Spleen (tissue), 11 donors: ENCODE measurements around the gene ZNF467. TPM values are rescaled to one million over a fixed set of nuclear protein-coding genes. Genes with fewer than 3 reads are reported as not detected.

Source experiments
- DNase-seq: peaks from one replicate; pipeline ENCODE4 v3.0.0-alpha.2; 2020
- H3K27ac ChIP-seq, 8 donors: fragments of 200-600 bp; sonication (generic) in 7 of 8; 1 replicate in 4 of 8; 2 replicates in 4 of 8; pipeline versions ENCODE4 v1.5.0 to v1.8.0; 2016 to 2021; ENCODE audit warnings: inconsistent platforms in 4 of 8, mild to moderate bottlenecking in 4 of 8, moderate library complexity in 1 of 8
- H3K27me3 ChIP-seq, 7 donors: fragments of 200-600 bp; sonication (generic) in 6 of 7; replicated peaks in 1 of 7; 1 replicate in 4 of 7; 2 replicates in 3 of 7; pipeline versions ENCODE4 v1.5.0 to v1.8.0; 2016 to 2021; ENCODE audit warnings: inconsistent platforms in 3 of 7, mild to moderate bottlenecking in 1 of 7
- H3K36me3 ChIP-seq, 6 donors: fragments of 200-600 bp; sonication (generic) in 5 of 6; 1 replicate in 4 of 6; 2 replicates in 2 of 6; pipeline versions ENCODE4 v1.5.0 to v1.8.0; 2016 to 2021; ENCODE audit warnings: inconsistent platforms in 2 of 6
- H3K4me1 ChIP-seq, 6 donors: fragments of 200-600 bp; sonication (generic) in 5 of 6; 1 replicate in 3 of 6; 2 replicates in 3 of 6; pipeline versions ENCODE4 v1.5.0 to v1.8.0; 2016 to 2021; ENCODE audit warnings: inconsistent platforms in 3 of 6
- H3K4me3 ChIP-seq, 8 donors: fragments of 200-600 bp; sonication (generic) in 7 of 8; 1 replicate in 4 of 8; 2 replicates in 4 of 8; pipeline versions ENCODE4 v1.5.0 to v1.8.0; 2016 to 2021; ENCODE audit warnings: inconsistent platforms in 4 of 8, mild to moderate bottlenecking in 4 of 8, moderate library complexity in 2 of 8
- H3K9me3 ChIP-seq, 8 donors: fragments of 200-600 bp; sonication (generic) in 7 of 8; 1 replicate in 4 of 8; 2 replicates in 4 of 8; pipeline versions ENCODE4 v1.5.0 to v1.8.0; 2016 to 2021; ENCODE audit warnings: inconsistent platforms in 4 of 8
- POLR2A ChIP-seq, 3 donors: fragments of 450-650 bp; IDR thresholded peaks; one replicate each; pipeline ENCODE4 v1.5.1; 2017; ENCODE audit warnings: antibody characterized with exemption in 3 of 3, mild to moderate bottlenecking in 1 of 3
- POLR2AphosphoS5 ChIP-seq, 3 donors: sonication (generic); formaldehyde crosslinking; IDR thresholded peaks; one replicate each; pipeline ENCODE4 v1.5.1; 2017; ENCODE audit warnings: antibody characterized with exemption in 3 of 3
- WGBS, 5 donors: extraction: QIAGEN DNeasy Blood & Tissue Kit in 3 of 5; methylation state at CpG; one replicate each; pipeline versions ENCODE4 v1.1.5 to v1.1.7; 2013 to 2018; 5-methylcytosine and 5-hydroxymethylcytosine counted together
- intact Hi-C: fragments of 100-400 bp; cut with DNase I; formaldehyde crosslinking; loops from one replicate; pipeline ENCODE4 v1.15.0; 2023; ENCODE audit warnings: low total_unique reads
- polyA plus RNA-seq, 3 donors: library from polyadenylated mRNA; stranded (reverse); fragments of 200-250 nt; gene quantifications; one replicate each; pipeline ENCODE4 v1.2.1, GENCODE V29; 2013
- total RNA-seq, 7 donors: library from RNA; depleted of rRNA in 3 of 7; stranded (reverse); fragments of >200 nt in 3 of 7; fragmentation: NEBNext Ultra II Directional in 4 of 7; extraction: Animal tissue kit (Norgen Biotek cat#: 25700) in 4 of 7; gene quantifications; one replicate each; pipeline versions ENCODE4 v1.1.0 to v1.2.1, GENCODE V29; 2016 to 2021
- TF ChIP-seq, protein P1 (sequence below), 11 experiments: fragments of 200-600 bp in 7 of 11; fragments of 450-650 bp in 4 of 11; sonication (generic) in 4 of 11; IDR thresholded peaks in 8 of 11; conservative IDR thresholded peaks in 3 of 11; 1 replicate in 7 of 11; 2 replicates in 4 of 11; pipeline versions ENCODE4 v1.4.0 to v1.8.0; 2016 to 2021; ENCODE audit warnings: antibody characterized with exemption in 11 of 11, inconsistent platforms in 4 of 11, mild to moderate bottlenecking in 1 of 11
- donor health status: healthy with polysubstance abuse.
- donor health status: DM: no; HTN: no; CAD: no; lungs with moderate emphysema.
- donor health status: DM: no; HTN: no; CAD: no.
- donor health status: Bipolar disorder and iron deficiency.
- donor health status: healthy.
- donor health status: DM: no; HTN: no; CAD: no.
- donor health status: DM: yes; HTN: yes; CAD: no.

The ZNF467 gene
- total and polyA plus RNA-seq, 10 donors = 6.0 to 48.5 (median 31.3) TPM

DNA sequence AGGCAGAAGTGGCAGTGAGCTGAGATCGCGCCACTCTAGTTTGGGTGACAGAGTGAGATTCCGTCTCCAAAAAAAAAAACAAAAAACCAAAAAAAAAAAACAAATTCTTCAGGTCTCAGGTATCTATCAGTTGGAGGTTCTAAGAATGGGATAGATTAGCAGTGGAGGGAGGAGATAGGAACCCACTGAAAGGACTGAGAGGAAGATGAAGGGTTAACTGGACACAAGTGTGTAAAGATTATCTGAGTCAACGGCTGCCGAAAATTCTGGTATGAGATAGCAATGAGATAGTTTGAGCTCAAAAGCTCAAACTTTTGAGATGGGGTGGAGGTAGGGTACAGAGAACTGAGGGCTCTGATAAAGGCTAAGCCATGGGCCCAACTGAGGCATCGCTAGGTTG lies 12.8 kb downstream of the ZNF467 start:
- no peak overlapping the region for H3K27ac ChIP-seq
- H3K4me3 ChIP-seq = no peak overlapping the region
- peaks cover 0 to 22% (median 12%) of the 10 kb centered on the region in 6 donors for H3K36me3 ChIP-seq
- TF ChIP-seq POLR2A (IDR thresholded peaks at IDR 0.05) = no peak
- TF ChIP-seq POLR2AphosphoS5 (IDR thresholded peaks at IDR 0.05) = no peak
- TF ChIP-seq, protein P1, sequence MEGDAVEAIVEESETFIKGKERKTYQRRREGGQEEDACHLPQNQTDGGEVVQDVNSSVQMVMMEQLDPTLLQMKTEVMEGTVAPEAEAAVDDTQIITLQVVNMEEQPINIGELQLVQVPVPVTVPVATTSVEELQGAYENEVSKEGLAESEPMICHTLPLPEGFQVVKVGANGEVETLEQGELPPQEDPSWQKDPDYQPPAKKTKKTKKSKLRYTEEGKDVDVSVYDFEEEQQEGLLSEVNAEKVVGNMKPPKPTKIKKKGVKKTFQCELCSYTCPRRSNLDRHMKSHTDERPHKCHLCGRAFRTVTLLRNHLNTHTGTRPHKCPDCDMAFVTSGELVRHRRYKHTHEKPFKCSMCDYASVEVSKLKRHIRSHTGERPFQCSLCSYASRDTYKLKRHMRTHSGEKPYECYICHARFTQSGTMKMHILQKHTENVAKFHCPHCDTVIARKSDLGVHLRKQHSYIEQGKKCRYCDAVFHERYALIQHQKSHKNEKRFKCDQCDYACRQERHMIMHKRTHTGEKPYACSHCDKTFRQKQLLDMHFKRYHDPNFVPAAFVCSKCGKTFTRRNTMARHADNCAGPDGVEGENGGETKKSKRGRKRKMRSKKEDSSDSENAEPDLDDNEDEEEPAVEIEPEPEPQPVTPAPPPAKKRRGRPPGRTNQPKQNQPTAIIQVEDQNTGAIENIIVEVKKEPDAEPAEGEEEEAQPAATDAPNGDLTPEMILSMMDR (IDR thresholded peaks at IDR 0.05 in 8 of 11, conservative IDR thresholded peaks at IDR 0.05 in 3 of 11) = no peak
- no peak for DNase-seq
- intact Hi-C loops = no loop called here
- no peaks in the 10 kb centered on the region for H3K4me1 ChIP-seq
- H3K9me3 ChIP-seq = no peaks in the 10 kb centered on the region
- H3K27me3 ChIP-seq = no peaks in the 10 kb centered on the region
- 90 to 95% (median 91%) methylated on average over 6 of the region's 6 CpGs for WGBS, 5 donors

GRCh38 chr7:149759093-149759860 lies 14.1 kb downstream of the ZNF467 start:
- intact Hi-C loops = no loop called here
- TF ChIP-seq, protein P1 (IDR thresholded peaks at IDR 0.05 in 8 of 11, conservative IDR thresholded peaks at IDR 0.05 in 3 of 11) = no peak
- TF ChIP-seq POLR2A (IDR thresholded peaks at IDR 0.05) (no peak), POLR2AphosphoS5 (IDR thresholded peaks at IDR 0.05) (no peak)
- 83 to 88% (median 86%) methylated on average over 12 of the region's 12 CpGs for WGBS, 5 donors

GRCh38 chr7:149753375-149754233 lies 19.8 kb downstream of the ZNF467 start:
- H3K36me3 ChIP-seq = no peaks in the 10 kb centered on the region
- DNase-seq = peak; percentile 75
- peaks cover 0 to 30% (median 12%) of the 10 kb centered on the region in 6 donors for H3K4me1 ChIP-seq
- WGBS, 5 donors = 64 to 79% (median 69%) methylated on average over 20 of the region's 20 CpGs
- peak overlapping the region in 1 of 8 donors; percentile 5 for H3K27ac ChIP-seq
- H3K27me3 ChIP-seq = no peaks in the 10 kb centered on the region
- peak in 1 of 3 donors; percentile 15 for TF ChIP-seq POLR2AphosphoS5 (IDR thresholded peaks at IDR 0.05)
- TF ChIP-seq POLR2A (IDR thresholded peaks at IDR 0.05) = no peak
- TF ChIP-seq, protein P1 (IDR thresholded peaks at IDR 0.05 in 8 of 11, conservative IDR thresholded peaks at IDR 0.05 in 3 of 11) = peak in 8 of 11 experiments; percentile 14 to 51 (median 36)
- intact Hi-C loops = no loop called here
- no peak overlapping the region for H3K4me3 ChIP-seq
- peaks cover 0 to 4% (median 0%) of the 10 kb centered on the region in 8 donors for H3K9me3 ChIP-seq

More at GRCh38 chr7:149759093-149759860, 14.1 kb downstream of the ZNF467 start:
- Histone ChIP-seq H3K9me3 (no peaks in the 10 kb centered on the region), H3K4me1 (no peaks in the 10 kb centered on the region), H3K36me3 (peaks cover 0 to 10% (median under 1%) of the 10 kb centered on the region in 6 donors), H3K4me3 (no peak overlapping the region), H3K27ac (no peak overlapping the region), H3K27me3 (no peaks in the 10 kb centered on the region)
- DNase-seq = peak; percentile 18
